Stomach (tissue), 9 donors: ENCODE measurements around the gene MBNL2. TPM values are rescaled to one million over a fixed set of nuclear protein-coding genes. Genes with fewer than 3 reads are reported as not detected.

Experiments
- DNase-seq, 2 donors: peaks; one replicate each; pipeline versions ENCODE4 v3.0.0 to v3.0.0-alpha.2; 2013 to 2019
- H3K27ac ChIP-seq, 5 donors: fragments of 200-600 bp in 4 of 5; sonication (generic) in 4 of 5; one replicate each; pipeline ENCODE4 v1.5.1; 2013 to 2019; ENCODE audit warnings: mild to moderate bottlenecking in 1 of 5, moderate library complexity in 1 of 5
- H3K27me3 ChIP-seq, 3 donors: fragments of 200-600 bp; sonication (generic); one replicate each; pipeline ENCODE4 v1.5.1; 2017 to 2019; ENCODE audit warnings: mixed run types in 1 of 3
- H3K36me3 ChIP-seq, 4 donors: fragments of 200-600 bp; sonication (generic); 1 replicate in 3 of 4; 2 replicates in 1 of 4; pipeline ENCODE4 v1.5.1; 2016 to 2019
- H3K4me1 ChIP-seq, 4 donors: fragments of 200-600 bp; sonication (generic); one replicate each; pipeline ENCODE4 v1.5.1; 2016 to 2019
- H3K4me3 ChIP-seq, 4 donors: fragments of 200-600 bp; sonication (generic) in 3 of 4; one replicate each; pipeline ENCODE4 v1.5.1; 2016 to 2019; ENCODE audit warnings: mild to moderate bottlenecking in 1 of 4
- H3K9me3 ChIP-seq, 4 donors: fragments of 200-600 bp; sonication (generic); one replicate each; pipeline ENCODE4 v1.5.1; 2016 to 2019
- CTCF ChIP-seq, 7 experiments: fragments of 450-650 bp in 4 of 7; fragments of 200-600 bp in 3 of 7; sonication (generic) in 3 of 7; IDR thresholded peaks; one replicate each; pipeline ENCODE4 v1.5.1; 2016 to 2019; ENCODE audit warnings: antibody characterized with exemption in 7 of 7, control low read depth in 2 of 7, mild to moderate bottlenecking in 1 of 7
- EP300 ChIP-seq: sonication (generic); formaldehyde crosslinking; IDR thresholded peaks from one replicate; pipeline ENCODE4 v1.6.1; 2017; ENCODE audit warnings: antibody characterized with exemption
- POLR2A ChIP-seq, 4 donors: fragments of 450-650 bp; IDR thresholded peaks; one replicate each; pipeline ENCODE4 v1.6.1; 2016; ENCODE audit warnings: antibody characterized with exemption in 4 of 4, control low read depth in 2 of 4, mild to moderate bottlenecking in 1 of 4, moderate library complexity in 1 of 4
- POLR2AphosphoS5 ChIP-seq, 3 donors: sonication (generic); formaldehyde crosslinking; IDR thresholded peaks; one replicate each; pipeline ENCODE4 v1.6.1; 2016; ENCODE audit warnings: antibody characterized with exemption in 3 of 3
- WGBS, 5 donors: extraction: QIAGEN DNeasy Blood & Tissue Kit in 3 of 5; methylation state at CpG; one replicate each; pipeline versions ENCODE4 v1.1.5 to v1.1.7; 2013 to 2018; 5-methylcytosine and 5-hydroxymethylcytosine counted together
- intact Hi-C: fragments of 100-400 bp; cut with DNase I; formaldehyde crosslinking; loops from one replicate; pipeline ENCODE4 v1.15.1; 2023; ENCODE audit warnings: low total_unique reads
- polyA plus RNA-seq, 3 donors: library from polyadenylated mRNA; stranded (reverse); fragments of 200-250 nt; gene quantifications; one replicate each; pipeline ENCODE4 v1.2.3, GENCODE V29; 2013
- total RNA-seq, 5 donors: library from RNA; depleted of rRNA; stranded (reverse); fragments of >200 nt; gene quantifications; one replicate each; pipeline versions ENCODE4 v1.1.0 to v1.2.3, GENCODE V29; 2014 to 2016
- donor health status: healthy with polysubstance abuse.
- donor health status: Bipolar disorder and iron deficiency.
- donor health status: healthy.

MBNL2 gene
- total and polyA plus RNA-seq, 8 donors: 8.3 to 74.5 (median 25.6) TPM

GRCh38 chr13:97249093-97249795, 27.1 kb downstream of the MBNL2 start:
- DNase-seq: no peak
- peak overlapping the region in 4 of 5 donors; percentile 25 to 73 (median 51) for H3K27ac ChIP-seq
- intact Hi-C loops: no loop called here
- TF ChIP-seq EP300 (no peak), POLR2AphosphoS5 (IDR thresholded peaks at IDR 0.05) (peak in 1 of 3 donors; percentile 35)
- H3K36me3 ChIP-seq: no peaks in the 10 kb centered on the region
- WGBS, 5 donors: 59 to 77% (median 68%) methylated on average over 5 of the region's 5 CpGs
- no peaks in the 10 kb centered on the region for H3K27me3 ChIP-seq
- no peaks in the 10 kb centered on the region for H3K9me3 ChIP-seq
- peaks cover 36 to 81% (median 59%) of the 10 kb centered on the region in 4 donors for H3K4me1 ChIP-seq
- H3K4me3 ChIP-seq: peak overlapping the region in 1 of 4 donors; percentile 1

- TF ChIP-seq CTCF (IDR thresholded peaks at IDR 0.05): no peak
- TF ChIP-seq EP300: no peak
- no peak for TF ChIP-seq POLR2AphosphoS5 (IDR thresholded peaks at IDR 0.05)
- no peak for TF ChIP-seq POLR2A (IDR thresholded peaks at IDR 0.05)
- Histone ChIP-seq H3K4me1 (peaks cover 32 to 81% (median 57%) of the 10 kb centered on the region in 4 donors), H3K4me3 (peak overlapping the region in 1 of 4 donors; percentile 1), H3K27ac (peak overlapping the region in 4 of 5 donors; percentile 25 to 73 (median 51)), H3K9me3 (no peaks in the 10 kb centered on the region), H3K27me3 (no peaks in the 10 kb centered on the region), H3K36me3 (no peaks in the 10 kb centered on the region)
- intact Hi-C loops: no loop called here
- 35 to 63% (median 47%) methylated on average over 3 of the region's 3 CpGs for WGBS, 5 donors
- DNase-seq: no peak
These were observed 27.8 kb downstream of the MBNL2 start for GRCh38 chr13:97249796-97250495.

- Histone ChIP-seq H3K36me3 (no peaks in the 10 kb centered on the region), H3K4me3 (no peak overlapping the region), H3K27ac (peak overlapping the region in 4 of 5 donors; percentile 25 to 73 (median 51)), H3K4me1 (peaks cover 30 to 81% (median 57%) of the 10 kb centered on the region in 4 donors), H3K9me3 (no peaks in the 10 kb centered on the region), H3K27me3 (no peaks in the 10 kb centered on the region)
- no peak for TF ChIP-seq POLR2A (IDR thresholded peaks at IDR 0.05)
- TF ChIP-seq CTCF (IDR thresholded peaks at IDR 0.05): no peak
- no peak for TF ChIP-seq EP300
- no peak for TF ChIP-seq POLR2AphosphoS5 (IDR thresholded peaks at IDR 0.05)
- intact Hi-C loops: no loop called here
- DNase-seq: no peak
These were observed 28.4 kb downstream of the MBNL2 start for GRCh38 chr13:97250560-97250959.

DNA sequence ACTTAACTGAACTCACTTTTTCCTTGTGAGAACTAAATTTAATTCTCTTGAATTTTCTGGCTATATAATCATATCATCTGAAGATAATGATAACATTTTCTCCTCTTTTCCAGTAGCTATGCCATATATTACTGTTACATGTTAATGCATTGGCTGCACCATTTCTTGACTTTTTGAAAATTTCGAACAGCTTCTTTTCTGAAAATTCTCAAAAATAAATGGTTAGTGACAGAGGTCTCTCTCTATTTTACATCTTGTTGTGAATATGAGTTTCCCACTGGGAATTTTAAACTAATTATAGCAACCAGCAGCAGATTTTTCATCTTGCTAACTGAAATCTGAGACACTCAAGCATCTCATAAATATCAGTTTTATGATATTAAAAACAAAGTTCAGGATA, 30.6 kb downstream of the MBNL2 start:
- Histone ChIP-seq H3K4me3 (no peak overlapping the region), H3K4me1 (peaks cover 44 to 82% (median 60%) of the 10 kb centered on the region in 4 donors), H3K27ac (no peak overlapping the region), H3K36me3 (no peaks in the 10 kb centered on the region), H3K9me3 (no peaks in the 10 kb centered on the region), H3K27me3 (no peaks in the 10 kb centered on the region)
- TF ChIP-seq POLR2AphosphoS5 (IDR thresholded peaks at IDR 0.05) (no peak), EP300 (no peak), CTCF (IDR thresholded peaks at IDR 0.05) (no peak), POLR2A (IDR thresholded peaks at IDR 0.05) (no peak)
- 87 to 99% (median 90%) methylated on average over 1 of the region's 1 CpG for WGBS, 5 donors
- no peak for DNase-seq
- intact Hi-C loops: no loop called here
